ENCODE measurements around the gene PPP2R1B.
A peak's percentile ranks its signal among the peaks of the same experiment; 100 is the strongest.

Gene PPP2R1B

DNA sequence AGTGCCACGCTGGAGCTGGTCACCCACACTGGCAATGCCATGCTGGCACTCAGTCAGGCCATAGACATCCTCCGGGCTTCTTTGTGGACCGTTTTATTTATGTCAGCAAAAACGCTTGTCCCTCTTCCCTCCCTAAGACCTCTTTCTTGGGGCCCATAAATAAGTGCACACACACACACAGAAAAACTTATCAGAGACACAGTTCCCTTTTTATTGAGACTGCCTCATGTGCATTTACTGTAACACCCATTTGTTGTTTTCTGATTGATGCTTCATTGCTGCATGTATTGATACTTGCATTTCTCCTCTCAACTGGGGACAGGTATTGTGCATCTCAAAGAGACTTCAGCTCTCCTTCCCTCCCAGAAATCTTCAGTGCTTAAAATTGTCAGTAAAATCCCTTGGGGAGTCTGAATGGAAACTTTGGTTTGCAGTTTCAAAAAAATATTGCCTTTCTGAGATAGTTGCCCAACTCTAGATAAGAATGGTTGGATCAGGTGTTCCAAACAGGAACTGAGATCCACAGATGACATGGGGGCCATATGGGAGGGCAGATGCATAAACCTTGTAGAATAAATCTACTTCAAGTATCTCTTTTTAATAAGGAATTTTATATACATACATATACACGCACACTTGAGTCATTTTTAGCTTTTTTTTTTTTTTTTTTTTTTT is 50.9 kb downstream of the PPP2R1B start:
- Histone ChIP-seq H3K27me3 (ENCODE audit: insufficient read depth, poor library complexity, severe bottlenecking) (no peaks in the 10 kb centered on the region), H3K4me1 (ENCODE audit: insufficient read depth, poor library complexity, severe bottlenecking) (peaks cover 10% of the 10 kb centered on the region), H3K9me3 (ENCODE audit: severe bottlenecking) (peaks cover 1% of the 10 kb centered on the region), H3K36me3 (ENCODE audit: low read depth) (peaks cover 28% of the 10 kb centered on the region), H3K4me3 (ENCODE audit: severe bottlenecking) (no peak overlapping the region), H3K27ac (ENCODE audit: poor library complexity, severe bottlenecking) (no peak overlapping the region)
- DNase-seq (ENCODE audit: low spot score) (no peak), ATAC-seq (ENCODE audit: low read depth) (no peak)
- TF ChIP-seq, protein P1, sequence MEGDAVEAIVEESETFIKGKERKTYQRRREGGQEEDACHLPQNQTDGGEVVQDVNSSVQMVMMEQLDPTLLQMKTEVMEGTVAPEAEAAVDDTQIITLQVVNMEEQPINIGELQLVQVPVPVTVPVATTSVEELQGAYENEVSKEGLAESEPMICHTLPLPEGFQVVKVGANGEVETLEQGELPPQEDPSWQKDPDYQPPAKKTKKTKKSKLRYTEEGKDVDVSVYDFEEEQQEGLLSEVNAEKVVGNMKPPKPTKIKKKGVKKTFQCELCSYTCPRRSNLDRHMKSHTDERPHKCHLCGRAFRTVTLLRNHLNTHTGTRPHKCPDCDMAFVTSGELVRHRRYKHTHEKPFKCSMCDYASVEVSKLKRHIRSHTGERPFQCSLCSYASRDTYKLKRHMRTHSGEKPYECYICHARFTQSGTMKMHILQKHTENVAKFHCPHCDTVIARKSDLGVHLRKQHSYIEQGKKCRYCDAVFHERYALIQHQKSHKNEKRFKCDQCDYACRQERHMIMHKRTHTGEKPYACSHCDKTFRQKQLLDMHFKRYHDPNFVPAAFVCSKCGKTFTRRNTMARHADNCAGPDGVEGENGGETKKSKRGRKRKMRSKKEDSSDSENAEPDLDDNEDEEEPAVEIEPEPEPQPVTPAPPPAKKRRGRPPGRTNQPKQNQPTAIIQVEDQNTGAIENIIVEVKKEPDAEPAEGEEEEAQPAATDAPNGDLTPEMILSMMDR (IDR thresholded peaks at IDR 0.05; ENCODE audit: poor library complexity, severe bottlenecking) = no peak

DNA sequence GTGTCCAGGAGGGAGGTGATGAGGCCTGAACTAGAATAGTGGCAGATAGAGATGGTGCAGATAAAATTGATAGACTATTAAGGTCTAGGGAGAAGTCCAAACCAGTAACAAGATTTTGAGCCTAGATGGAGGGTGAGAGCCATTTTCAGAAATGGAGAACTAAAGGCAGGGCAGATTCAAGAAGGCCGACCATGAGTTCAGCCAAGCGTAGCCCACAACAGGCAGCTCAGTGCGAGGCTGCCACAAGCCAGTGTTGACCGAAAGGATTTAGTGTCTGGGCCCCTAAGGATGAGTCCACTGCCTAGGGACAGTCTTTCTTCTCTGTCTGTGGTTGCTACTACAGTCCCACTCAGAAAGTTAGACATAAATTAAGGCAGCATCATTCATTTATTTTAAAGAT is 51.7 kb downstream of the PPP2R1B start:
- Histone ChIP-seq H3K4me3 (ENCODE audit: severe bottlenecking) (no peak overlapping the region), H3K27me3 (ENCODE audit: insufficient read depth, poor library complexity, severe bottlenecking) (no peaks in the 10 kb centered on the region), H3K27ac (ENCODE audit: poor library complexity, severe bottlenecking) (no peak overlapping the region), H3K36me3 (ENCODE audit: low read depth) (peaks cover 24% of the 10 kb centered on the region), H3K4me1 (ENCODE audit: insufficient read depth, poor library complexity, severe bottlenecking) (peaks cover 10% of the 10 kb centered on the region), H3K9me3 (ENCODE audit: severe bottlenecking) (peaks cover 1% of the 10 kb centered on the region)
- DNase-seq (ENCODE audit: low spot score) = no peak
- TF ChIP-seq, protein P1 (IDR thresholded peaks at IDR 0.05; ENCODE audit: poor library complexity, severe bottlenecking) = no peak
- ATAC-seq (ENCODE audit: low read depth) = no peak

DNA sequence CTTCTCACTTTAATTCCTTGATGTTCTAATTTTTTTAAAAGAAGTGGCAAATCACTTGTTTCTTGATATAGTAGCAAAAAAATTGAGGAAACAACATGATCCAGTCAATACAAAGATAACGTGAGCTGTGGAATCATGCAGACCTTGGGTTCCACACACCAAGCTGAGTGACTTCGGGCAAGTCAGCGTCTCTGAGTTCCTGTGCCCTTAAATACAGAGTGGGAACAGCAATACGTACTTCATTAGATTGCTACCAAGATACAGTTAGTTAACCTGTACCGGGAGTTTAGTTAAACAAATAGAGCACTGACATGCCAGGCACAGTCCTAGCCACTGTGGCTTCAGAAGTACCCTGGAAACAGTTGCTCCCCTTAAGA is 58.5 kb downstream of the PPP2R1B start:
- H3K27me3 ChIP-seq (ENCODE audit: insufficient read depth, poor library complexity, severe bottlenecking) = no peaks in the 10 kb centered on the region
- H3K4me3 ChIP-seq (ENCODE audit: severe bottlenecking) = no peak overlapping the region
- ATAC-seq (ENCODE audit: low read depth) = no peak
- peaks cover 9% of the 10 kb centered on the region for H3K4me1 ChIP-seq (ENCODE audit: insufficient read depth, poor library complexity, severe bottlenecking)
- DNase-seq (ENCODE audit: low spot score) = no peak
- H3K27ac ChIP-seq (ENCODE audit: poor library complexity, severe bottlenecking) = no peak overlapping the region
- TF ChIP-seq, protein P1 (IDR thresholded peaks at IDR 0.05; ENCODE audit: poor library complexity, severe bottlenecking) = no peak
- H3K36me3 ChIP-seq (ENCODE audit: low read depth) = peaks cover 49% of the 10 kb centered on the region
- no peaks in the 10 kb centered on the region for H3K9me3 ChIP-seq (ENCODE audit: severe bottlenecking)

DNA sequence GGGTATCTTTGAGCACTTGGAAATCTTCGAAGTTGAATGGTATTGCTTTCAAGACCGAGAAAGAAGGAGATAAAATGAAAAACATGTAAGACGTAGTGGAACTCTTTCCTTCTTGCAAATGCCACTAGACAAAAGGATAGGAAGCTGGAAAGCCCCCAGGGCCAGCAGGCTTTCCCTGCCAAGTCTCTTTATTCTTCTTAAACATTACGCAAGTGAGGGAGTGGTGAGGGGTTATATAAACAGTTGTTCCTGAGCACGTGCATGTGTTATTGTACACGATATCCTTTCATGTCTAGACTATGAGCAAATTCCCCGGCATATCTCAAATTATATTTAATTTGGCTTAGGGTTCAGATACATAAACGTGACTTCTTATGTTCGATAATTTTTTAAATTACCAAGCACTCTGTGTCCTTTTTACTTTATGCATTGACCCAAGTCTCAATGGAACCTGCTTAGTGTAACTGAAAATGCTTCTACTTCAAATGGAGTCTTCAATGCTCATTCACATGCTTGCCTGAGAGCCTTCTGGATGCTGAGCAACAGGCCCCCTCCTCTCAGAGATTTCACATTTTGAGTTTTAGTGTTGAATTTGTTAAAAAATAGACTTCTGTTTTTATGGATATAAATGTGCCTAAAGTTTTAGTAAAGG is 59.0 kb downstream of the PPP2R1B start:
- no peak overlapping the region for H3K4me3 ChIP-seq (ENCODE audit: severe bottlenecking)
- TF ChIP-seq, protein P1 (IDR thresholded peaks at IDR 0.05; ENCODE audit: poor library complexity, severe bottlenecking) = no peak
- H3K27me3 ChIP-seq (ENCODE audit: insufficient read depth, poor library complexity, severe bottlenecking) = no peaks in the 10 kb centered on the region
- peak; percentile 48; the same call in 2 of the 3 replicates for ATAC-seq (ENCODE audit: low read depth)
- no peak for DNase-seq (ENCODE audit: low spot score)
- H3K27ac ChIP-seq (ENCODE audit: poor library complexity, severe bottlenecking) = no peak overlapping the region
- H3K4me1 ChIP-seq (ENCODE audit: insufficient read depth, poor library complexity, severe bottlenecking) = peaks cover 9% of the 10 kb centered on the region
- peaks cover 44% of the 10 kb centered on the region for H3K36me3 ChIP-seq (ENCODE audit: low read depth)
- no peaks in the 10 kb centered on the region for H3K9me3 ChIP-seq (ENCODE audit: severe bottlenecking)

DNA sequence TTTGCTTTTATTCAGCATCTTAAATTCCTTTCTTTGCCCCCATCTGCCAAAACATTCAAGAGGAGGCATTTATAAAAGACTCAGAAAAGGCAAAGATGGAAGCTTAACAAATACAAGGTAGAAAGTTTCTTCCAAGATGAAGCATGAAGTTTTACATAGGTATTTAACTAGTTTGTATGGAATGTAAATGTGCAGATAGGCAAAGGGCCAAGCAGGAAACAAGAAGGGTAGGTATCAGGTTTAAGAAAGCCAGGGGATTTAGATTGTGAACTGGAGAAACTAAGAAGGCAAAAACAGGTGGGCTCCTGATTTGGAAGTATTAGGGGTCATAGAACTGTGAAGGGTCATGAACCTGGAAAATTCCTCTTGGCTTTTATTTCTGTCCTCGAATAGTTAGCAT is 62.6 kb downstream of the PPP2R1B start:
- Histone ChIP-seq H3K27ac (ENCODE audit: poor library complexity, severe bottlenecking) (no peak overlapping the region), H3K27me3 (ENCODE audit: insufficient read depth, poor library complexity, severe bottlenecking) (no peaks in the 10 kb centered on the region), H3K36me3 (ENCODE audit: low read depth) (peaks cover 39% of the 10 kb centered on the region), H3K4me3 (ENCODE audit: severe bottlenecking) (no peak overlapping the region), H3K4me1 (ENCODE audit: insufficient read depth, poor library complexity, severe bottlenecking) (peaks cover 9% of the 10 kb centered on the region), H3K9me3 (ENCODE audit: severe bottlenecking) (no peaks in the 10 kb centered on the region)
- ATAC-seq (ENCODE audit: low read depth) = no peak
- TF ChIP-seq, protein P1 (IDR thresholded peaks at IDR 0.05; ENCODE audit: poor library complexity, severe bottlenecking) = no peak
- DNase-seq (ENCODE audit: low spot score) = no peak
